GM10266 (cell line): ENCODE data around the gene VPS8.

ENCODE experiments used
- DNase-seq: peaks from one replicate; pipeline ENCODE4 v3.0.0; 2012; ENCODE audit errors: extremely low spot score
- CTCF ChIP-seq: IDR thresholded peaks from 2 replicates; pipeline ENCODE4 v1.5.1; 2012; ENCODE audit warnings: mild to moderate bottlenecking, low read depth; ENCODE audit not compliant: control insufficient read depth, insufficient read depth; ENCODE audit errors: missing control alignments

Gene VPS8

GRCh38 chr3:185087419-185087818 lies 275.5 kb downstream of the VPS8 start:
- no peak for DNase-seq
- TF ChIP-seq CTCF: no peak

- no peak for TF ChIP-seq CTCF
- no peak for DNase-seq
Measured at GRCh38 chr3:185089343-185089742, 277.4 kb downstream of the VPS8 start.

GRCh38 chr3:185089751-185090150 lies 277.8 kb downstream of the VPS8 start:
- DNase-seq: no peak
- no peak for TF ChIP-seq CTCF

GRCh38 chr3:185090811-185091210 lies 278.8 kb downstream of the VPS8 start:
- no peak for DNase-seq

GRCh38 chr3:185093116-185093515 lies 281.1 kb downstream of the VPS8 start:
- no peak for TF ChIP-seq CTCF
- DNase-seq: no peak

More at GRCh38 chr3:185090811-185091210, 278.8 kb downstream of the VPS8 start:
- no peak for TF ChIP-seq CTCF

GRCh38 chr3:185094697-185095096 lies 282.7 kb downstream of the VPS8 start:
- DNase-seq: no peak
- TF ChIP-seq CTCF: no peak
